Stimulated activated CD8-positive, alpha-beta memory T cell treated with anti-CD3 and anti-CD28 coated beads, Interleukin-12 subunit alpha, Interleukin-12 subunit beta, amount 100 ng/mL, for 4 hours (primary cell): Measurements from ENCODE around the gene TNRC6C.
"Not testable (repeated sequence)": the region's sequence is repeated elsewhere in the genome, so short reads cannot be mapped to it uniquely, and the experiment has no call there.

Experiments
- DNase-seq: peaks from one replicate; pipeline ENCODE4 v3.0.0-alpha.2; 2020; ENCODE audit warnings: low read depth

The TNRC6C gene

GRCh38 chr17:78111727-78112517 lies 153.4 kb downstream of the TNRC6C start:
- DNase-seq: no peak

- no peak for DNase-seq
These were observed 154.3 kb downstream of the TNRC6C start for GRCh38 chr17:78112518-78113471.

- no peak for DNase-seq
These were observed 155.6 kb downstream of the TNRC6C start for GRCh38 chr17:78113804-78114785.

- no peak for DNase-seq
These were observed 156.6 kb downstream of the TNRC6C start for GRCh38 chr17:78114831-78115723.

GRCh38 chr17:78115803-78116202 lies 157.3 kb downstream of the TNRC6C start:
- not testable (repeated sequence) for DNase-seq

GRCh38 chr17:78116411-78116810 lies 157.9 kb downstream of the TNRC6C start:
- no peak for DNase-seq

GRCh38 chr17:78117027-78117981 lies 158.8 kb downstream of the TNRC6C start:
- no peak for DNase-seq

GRCh38 chr17:78118801-78119241 lies 160.3 kb downstream of the TNRC6C start:
- DNase-seq: no peak

GRCh38 chr17:78120537-78120936 lies 162.0 kb downstream of the TNRC6C start:
- no peak for DNase-seq

- no peak for DNase-seq
These were observed 162.7 kb downstream of the TNRC6C start for GRCh38 chr17:78120971-78121800.

- no peak for DNase-seq
These were observed 163.3 kb downstream of the TNRC6C start for GRCh38 chr17:78121801-78122215.

GRCh38 chr17:78122216-78122930 lies 163.9 kb downstream of the TNRC6C start:
- no peak for DNase-seq

- DNase-seq: no peak
These were observed 164.4 kb downstream of the TNRC6C start for GRCh38 chr17:78122931-78123249.

GRCh38 chr17:78123258-78123929 lies 164.9 kb downstream of the TNRC6C start:
- DNase-seq: no peak

- no peak for DNase-seq
These were observed 165.8 kb downstream of the TNRC6C start for GRCh38 chr17:78124081-78124835.

GRCh38 chr17:78124836-78125137 lies 166.3 kb downstream of the TNRC6C start:
- DNase-seq: no peak
